GM12875 (cell line): Measurements from ENCODE around the gene MID2.
"Not testable (repeated sequence)": the region's sequence is repeated elsewhere in the genome, so short reads cannot be mapped to it uniquely, and the experiment has no call there.

Source experiments
- H3K4me3 ChIP-seq: one replicate; pipeline ENCODE4 v1.5.1; 2011; ENCODE audit warnings: low read depth, low read length, control low read depth
- CTCF ChIP-seq: IDR thresholded peaks from 2 replicates; pipeline ENCODE4 v1.5.1; 2011; ENCODE audit warnings: low read depth, mild to moderate bottlenecking, control low read depth, inconsistent platforms, low read length, moderate library complexity, borderline replicate concordance; ENCODE audit not compliant: insufficient read depth

The MID2 gene

GRCh38 chrX:107924136-107924746 lies 98.6 kb downstream of the MID2 start:
- TF ChIP-seq CTCF: no peak
- no peak overlapping the region for H3K4me3 ChIP-seq

GRCh38 chrX:107934262-107934661 lies 108.6 kb downstream of the MID2 start:
- TF ChIP-seq CTCF: no peak
- H3K4me3 ChIP-seq: no peak overlapping the region

DNA sequence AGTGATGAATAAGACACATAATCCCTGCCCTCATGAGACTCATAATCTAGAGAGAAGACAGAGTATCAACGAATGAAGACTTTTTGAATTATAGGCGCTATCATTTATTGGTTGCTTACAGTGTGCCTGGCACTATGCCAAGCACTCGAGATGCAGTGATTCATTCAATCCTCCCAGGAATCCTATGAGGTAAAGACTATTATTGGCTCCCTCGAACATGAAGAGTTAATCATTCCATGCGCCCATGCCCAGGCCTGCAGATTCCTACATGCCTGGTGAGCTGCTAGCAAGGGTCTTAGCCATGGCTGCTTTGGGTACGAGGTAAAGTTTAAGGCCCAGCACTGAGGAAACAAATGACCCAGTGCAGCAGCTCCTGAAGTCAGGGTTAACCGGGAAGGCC lies 109.5 kb downstream of the MID2 start:
- no peak overlapping the region for H3K4me3 ChIP-seq
- TF ChIP-seq CTCF: no peak

DNA sequence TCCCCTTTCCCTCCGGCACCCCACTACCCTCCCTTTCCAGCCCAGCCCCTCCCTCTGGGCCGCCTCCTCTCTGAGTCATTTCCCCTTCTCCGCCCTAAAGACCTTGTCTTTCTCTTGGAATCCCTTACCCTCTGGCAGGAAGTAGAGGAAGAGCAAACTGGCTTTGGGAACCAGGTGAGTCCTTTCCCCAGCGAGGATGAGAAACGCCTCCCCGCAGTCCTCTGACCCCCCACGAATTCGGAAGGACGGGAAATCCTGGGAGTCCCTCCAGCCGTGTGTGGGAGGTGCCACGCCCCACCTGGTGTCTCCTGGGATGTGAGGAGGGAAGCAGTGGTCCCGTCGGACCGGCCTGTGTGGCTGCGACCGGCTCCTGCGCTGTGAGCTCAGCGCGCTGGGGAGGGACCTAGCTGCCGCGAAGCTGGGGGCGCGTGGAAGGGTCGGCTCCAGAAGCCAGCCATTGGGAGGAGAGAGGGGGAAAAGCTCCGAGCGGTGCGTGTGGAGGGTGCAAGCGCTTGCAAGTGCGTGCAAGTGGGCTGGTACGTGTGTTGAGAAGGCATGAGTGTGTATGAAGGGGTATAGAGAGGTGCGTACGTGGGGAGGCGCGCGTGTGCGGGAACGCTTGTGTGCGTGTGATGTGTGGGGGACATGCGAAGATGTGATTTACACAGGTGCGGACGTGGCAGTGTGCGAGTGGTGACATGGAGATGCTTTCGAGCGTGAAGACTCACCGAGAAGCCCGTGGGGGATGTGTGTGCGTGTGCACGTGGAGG lies 110.2 kb downstream of the MID2 start:
- no peak for TF ChIP-seq CTCF
- H3K4me3 ChIP-seq: no peak overlapping the region

- H3K4me3 ChIP-seq: no peak overlapping the region
- no peak for TF ChIP-seq CTCF
Observed at GRCh38 chrX:107936434-107936730, 110.7 kb downstream of the MID2 start.

GRCh38 chrX:107940095-107940494 lies 114.4 kb downstream of the MID2 start:
- no peak for TF ChIP-seq CTCF
- no peak overlapping the region for H3K4me3 ChIP-seq

GRCh38 chrX:107955337-107955736 lies 129.7 kb downstream of the MID2 start:
- H3K4me3 ChIP-seq: not testable (repeated sequence)
